H1 (cell line): Measurements from ENCODE around the gene MSMP. TPM values are rescaled to one million over a fixed set of nuclear protein-coding genes. Genes with fewer than 3 reads are reported as not detected.

Experiments
- ASH2L ChIP-seq: fragments of 200-600, 300-600 bp; sonication (generic); IDR thresholded peaks from one replicate; pipeline ENCODE4 v1.7.1; 2017; ENCODE audit warnings: low read length
- polyA plus RNA-seq, 7 experiments: library from polyadenylated mRNA; depleted of rRNA in 3 of 7; stranded (reverse) in 5 of 7; unstranded in 2 of 7; fragments of >200 nt in 5 of 7; fragments of 200-250 nt in 2 of 7; gene quantifications; 1 replicate in 5 of 7; 2 replicates in 1 of 7; 4 replicates in 1 of 7; pipeline versions ENCODE4 v1.2.1 to v1.2.3, GENCODE V29; 2011 to 2013; ENCODE audit warnings: missing spikeins in 2 of 7, mixed read lengths in 2 of 7
- total RNA-seq: library from RNA; stranded (reverse); fragmentation: NEBNext Ultra II Directional; extraction: Animal tissue kit (Norgen Biotek cat#: 25700); gene quantifications from 2 replicates; pipeline ENCODE4 v1.2.1, GENCODE V29; 2021

The MSMP gene
- total and polyA plus RNA-seq, 2 of the 8 experiments (the other 6 are each of a cell fraction or from before 2014, with no cell fraction given): 0.53 TPM; not detected in 1

DNA sequence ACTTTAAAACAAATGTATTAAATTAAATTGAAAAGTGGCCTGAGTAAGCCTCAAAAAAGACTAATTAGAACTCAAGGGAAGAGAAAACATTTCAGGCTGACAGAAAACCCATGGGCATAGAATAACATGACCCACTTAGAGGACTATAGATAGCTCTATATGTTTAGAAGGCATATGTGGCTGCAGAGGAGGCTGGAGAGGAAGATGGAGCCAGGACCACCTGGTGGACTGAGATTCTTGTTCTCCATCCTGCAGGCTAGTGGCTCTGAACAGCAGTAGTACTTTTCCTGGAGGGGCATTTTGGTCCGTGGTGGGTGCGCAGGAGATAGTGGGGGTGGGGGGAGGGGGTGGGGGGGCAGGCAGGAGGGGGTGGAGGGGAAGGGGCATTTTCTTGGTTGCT, 27.0 kb upstream of the MSMP start (continued):
- no peak for TF ChIP-seq ASH2L
